Smooth muscle cell (in vitro differentiated cells): Measurements from ENCODE around the gene ZNF850. TPM values are rescaled to one million over a fixed set of nuclear protein-coding genes. Genes with fewer than 3 reads are reported as not detected.
"Not testable (repeated sequence)": the region's sequence is repeated elsewhere in the genome, so short reads cannot be mapped to it uniquely, and the experiment has no call there.

Experiments
- DNase-seq: peaks from one replicate; lab custom pipeline; 2025; ENCODE audit not compliant: unreplicated experiment; lab: John Stamatoyannopoulos, UW
- H2AFZ ChIP-seq: fragments of 200-600 bp; sonication (generic); 2 replicates; pipeline ENCODE4 v1.6.0; 2016; ENCODE audit warnings: antibody characterized with exemption, low read depth, mild to moderate bottlenecking
- H3F3A ChIP-seq: fragments of 200-600 bp; sonication (generic); 2 replicates; pipeline ENCODE4 v1.6.0; 2017; ENCODE audit warnings: antibody characterized with exemption, low read depth
- H3K27ac ChIP-seq: fragments of 200-600 bp; sonication (generic); 2 replicates; pipeline ENCODE4 v1.5.1; 2016; ENCODE audit warnings: low read depth, mild to moderate bottlenecking
- H3K27me3 ChIP-seq: fragments of 200-600 bp; sonication (generic); 2 replicates; pipeline ENCODE4 v1.6.1; 2016; ENCODE audit warnings: low read depth, mild to moderate bottlenecking
- H3K36me3 ChIP-seq: fragments of 200-600 bp; sonication (generic); 2 replicates; pipeline ENCODE4 v1.5.1; 2016; ENCODE audit warnings: low read depth
- H3K4me1 ChIP-seq: fragments of 200-600 bp; sonication (generic); 2 replicates; pipeline ENCODE4 v1.5.1; 2016; ENCODE audit warnings: low read depth
- H3K4me2 ChIP-seq: fragments of 200-600 bp; sonication (generic); 2 replicates; pipeline ENCODE4 v1.6.0; 2016; ENCODE audit warnings: mild to moderate bottlenecking
- H3K4me3 ChIP-seq: fragments of 200-600 bp; sonication (generic); 2 replicates; pipeline ENCODE4 v1.5.1; 2016; ENCODE audit warnings: mild to moderate bottlenecking
- H3K79me2 ChIP-seq: fragments of 200-600 bp; sonication (generic); 2 replicates; pipeline ENCODE4 v1.6.0; 2016; ENCODE audit warnings: low read depth, mild to moderate bottlenecking
- H3K9ac ChIP-seq: fragments of 200-600 bp; sonication (generic); 2 replicates; pipeline ENCODE4 v1.6.0; 2016; ENCODE audit warnings: low read depth
- H3K9me3 ChIP-seq: fragments of 200-600 bp; sonication (generic); replicated peaks from 2 replicates; pipeline ENCODE4 v1.5.1; 2016; ENCODE audit warnings: low read depth
- H4K20me1 ChIP-seq: fragments of 200-600 bp; sonication (generic); 2 replicates; pipeline ENCODE4 v1.6.0; 2016; ENCODE audit warnings: low read depth
- WGBS: methylation state at CpG from one replicate; pipeline ENCODE4 v1.1.7; 2016; ENCODE audit warnings: low lambda C conversion rate; 5-methylcytosine and 5-hydroxymethylcytosine counted together
- polyA plus RNA-seq: library from polyadenylated mRNA; unstranded; fragments of >200 nt; fragmentation: Nextera tagmentation; extraction: Ambion mirVana; gene quantifications from 2 replicates; pipeline ENCODE4 v1.2.1, GENCODE V29; 2016
- total RNA-seq: library from RNA; depleted of rRNA; stranded (reverse); fragments of >200 nt; gene quantifications from 2 replicates; pipeline ENCODE4 v1.2.3, GENCODE V29; 2014
- TF ChIP-seq, protein P1 (sequence below): fragments of 200-600 bp; sonication (generic); IDR thresholded peaks from 2 replicates; pipeline ENCODE4 v1.5.1; 2017; ENCODE audit warnings: borderline replicate concordance, mild to moderate bottlenecking, antibody characterized with exemption; ENCODE audit not compliant: insufficient read depth, poor library complexity, severe bottlenecking

Gene ZNF850
- total and polyA plus RNA-seq, 2 experiments from 2014 or later, result 0.78 to 2.8 TPM

DNA sequence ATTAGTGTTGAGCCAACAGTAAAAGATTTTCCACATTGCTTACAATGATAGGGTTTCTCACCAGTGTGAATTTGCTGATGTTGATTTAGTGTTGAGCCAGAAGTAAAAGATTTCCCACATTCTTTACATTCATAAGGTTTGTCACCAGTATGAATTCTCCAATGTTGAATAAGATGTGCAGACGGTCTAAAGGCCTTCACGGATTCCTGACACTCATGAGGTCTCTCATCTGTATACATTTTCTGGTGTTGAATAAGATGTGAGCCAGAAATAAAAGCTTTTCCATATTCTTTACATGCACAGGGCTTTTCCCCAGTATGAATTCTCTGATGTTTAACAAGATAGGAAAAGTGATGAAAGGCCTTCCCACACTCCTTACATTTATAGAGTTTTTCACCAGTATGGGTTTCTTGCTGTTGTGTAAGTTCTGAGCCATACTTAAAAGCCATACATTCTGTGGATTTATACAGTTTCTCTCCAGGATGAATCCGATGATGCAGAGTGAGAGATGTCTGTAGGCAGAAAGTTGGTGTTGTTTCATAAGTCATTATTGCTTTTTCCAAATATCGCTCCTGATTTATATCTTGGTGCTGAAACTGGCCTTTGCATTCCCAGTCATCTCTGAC is 22.4 kb downstream of the ZNF850 start:
- TF ChIP-seq, protein P1, sequence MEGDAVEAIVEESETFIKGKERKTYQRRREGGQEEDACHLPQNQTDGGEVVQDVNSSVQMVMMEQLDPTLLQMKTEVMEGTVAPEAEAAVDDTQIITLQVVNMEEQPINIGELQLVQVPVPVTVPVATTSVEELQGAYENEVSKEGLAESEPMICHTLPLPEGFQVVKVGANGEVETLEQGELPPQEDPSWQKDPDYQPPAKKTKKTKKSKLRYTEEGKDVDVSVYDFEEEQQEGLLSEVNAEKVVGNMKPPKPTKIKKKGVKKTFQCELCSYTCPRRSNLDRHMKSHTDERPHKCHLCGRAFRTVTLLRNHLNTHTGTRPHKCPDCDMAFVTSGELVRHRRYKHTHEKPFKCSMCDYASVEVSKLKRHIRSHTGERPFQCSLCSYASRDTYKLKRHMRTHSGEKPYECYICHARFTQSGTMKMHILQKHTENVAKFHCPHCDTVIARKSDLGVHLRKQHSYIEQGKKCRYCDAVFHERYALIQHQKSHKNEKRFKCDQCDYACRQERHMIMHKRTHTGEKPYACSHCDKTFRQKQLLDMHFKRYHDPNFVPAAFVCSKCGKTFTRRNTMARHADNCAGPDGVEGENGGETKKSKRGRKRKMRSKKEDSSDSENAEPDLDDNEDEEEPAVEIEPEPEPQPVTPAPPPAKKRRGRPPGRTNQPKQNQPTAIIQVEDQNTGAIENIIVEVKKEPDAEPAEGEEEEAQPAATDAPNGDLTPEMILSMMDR, result no peak
- no peak overlapping the region for H2AFZ ChIP-seq
- no peaks in the 10 kb centered on the region for H4K20me1 ChIP-seq
- H3K27me3 ChIP-seq, result no peaks in the 10 kb centered on the region
- H3K79me2 ChIP-seq, result no peaks in the 10 kb centered on the region
- H3K4me2 ChIP-seq, result no peak overlapping the region
- no peak overlapping the region for H3K27ac ChIP-seq
- H3K36me3 ChIP-seq, result peaks cover 96% of the 10 kb centered on the region
- H3K4me1 ChIP-seq, result no peaks in the 10 kb centered on the region
- H3K9me3 ChIP-seq, result peaks cover 92% of the 10 kb centered on the region
- no peak for DNase-seq
- peak overlapping the region; percentile 13 for H3K4me3 ChIP-seq
- H3K9ac ChIP-seq, result no peak overlapping the region
- no peaks in the 10 kb centered on the region for H3F3A ChIP-seq
- 99% methylated on average over 4 of the region's 4 CpGs for whole genome bisulfite sequencing

DNA sequence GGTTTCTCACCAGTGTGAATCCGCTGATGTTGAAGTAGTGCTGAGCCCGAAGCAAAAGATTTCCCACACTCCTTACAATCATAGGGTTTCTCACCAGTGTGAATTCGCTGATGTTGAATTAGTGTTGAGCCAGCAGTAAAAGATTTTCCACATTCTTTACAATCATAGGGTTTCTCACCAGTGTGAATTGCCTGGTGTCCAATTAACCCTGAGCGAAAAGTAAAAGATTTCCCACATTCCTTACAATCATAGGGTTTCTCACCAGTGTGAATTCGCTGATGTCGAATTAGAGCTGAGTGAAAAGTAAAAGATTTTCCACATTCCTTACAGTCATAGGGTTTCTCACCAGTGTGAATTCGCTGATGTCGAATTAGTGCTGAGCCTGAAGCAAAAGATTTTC is 23.0 kb downstream of the ZNF850 start:
- peaks cover 91% of the 10 kb centered on the region for H3K36me3 ChIP-seq
- H3K79me2 ChIP-seq, H2AFZ ChIP-seq, H3K4me2 ChIP-seq, H4K20me1 ChIP-seq, DNase-seq, H3K27me3 ChIP-seq, H3F3A ChIP-seq, H3K27ac ChIP-seq, H3K9ac ChIP-seq, H3K4me1 ChIP-seq: not testable (repeated sequence)
- peaks cover 87% of the 10 kb centered on the region for H3K9me3 ChIP-seq
- 97% methylated on average over 8 of the region's 8 CpGs for WGBS
- H3K4me3 ChIP-seq, result peak overlapping the region; percentile 13

DNA sequence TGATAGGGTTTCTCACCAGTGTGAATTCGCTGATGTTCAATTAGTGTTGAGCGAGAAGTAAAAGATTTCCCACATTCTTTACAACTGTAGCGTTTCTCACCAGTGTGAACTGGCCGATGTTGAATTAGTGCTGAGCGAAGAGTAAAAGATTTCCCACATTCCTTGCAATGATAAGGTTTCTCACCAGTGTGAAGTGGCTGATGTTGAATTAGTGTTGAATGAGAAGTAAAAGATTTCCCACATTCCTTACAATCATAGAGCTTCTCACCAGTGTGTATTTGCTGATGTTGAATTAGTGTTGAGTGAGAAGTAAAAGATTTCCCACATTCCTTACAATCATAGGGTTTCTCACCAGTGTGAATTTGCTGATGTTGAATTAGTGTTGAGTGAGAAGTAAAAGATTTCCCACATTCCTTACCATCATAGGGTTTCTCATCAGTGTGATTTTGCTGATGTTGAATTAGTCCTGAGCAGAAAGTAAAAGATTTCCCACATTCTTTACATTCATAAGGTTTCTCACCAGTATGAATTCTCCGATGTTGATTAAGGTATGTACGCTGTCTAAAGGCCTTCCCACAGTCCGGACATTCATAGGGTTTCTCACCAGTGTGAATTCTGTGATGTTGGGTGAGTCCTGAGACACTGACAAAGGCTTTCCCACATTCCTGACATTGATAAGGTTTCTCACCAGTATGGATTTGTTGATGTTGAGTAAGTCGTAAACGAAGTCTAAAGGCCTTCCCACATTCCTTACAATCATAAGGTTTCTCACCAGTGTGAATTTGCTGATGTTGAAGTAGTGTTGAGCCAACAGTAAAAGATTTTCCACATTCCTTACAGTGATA is 24.0 kb downstream of the ZNF850 start:
- Histone ChIP-seq H2AFZ (no peak overlapping the region), H3K4me1 (no peaks in the 10 kb centered on the region), H3K27ac (no peak overlapping the region), H3K9me3 (peaks cover 87% of the 10 kb centered on the region), H3K36me3 (peaks cover 84% of the 10 kb centered on the region), H4K20me1 (no peaks in the 10 kb centered on the region), H3F3A (no peaks in the 10 kb centered on the region), H3K4me2 (no peak overlapping the region), H3K4me3 (no peak overlapping the region), H3K27me3 (no peaks in the 10 kb centered on the region), H3K9ac (no peak overlapping the region), H3K79me2 (no peaks in the 10 kb centered on the region)
- no peak for DNase-seq
- TF ChIP-seq, protein P1, result no peak
- 96% methylated on average over 10 of the region's 10 CpGs for WGBS

DNA sequence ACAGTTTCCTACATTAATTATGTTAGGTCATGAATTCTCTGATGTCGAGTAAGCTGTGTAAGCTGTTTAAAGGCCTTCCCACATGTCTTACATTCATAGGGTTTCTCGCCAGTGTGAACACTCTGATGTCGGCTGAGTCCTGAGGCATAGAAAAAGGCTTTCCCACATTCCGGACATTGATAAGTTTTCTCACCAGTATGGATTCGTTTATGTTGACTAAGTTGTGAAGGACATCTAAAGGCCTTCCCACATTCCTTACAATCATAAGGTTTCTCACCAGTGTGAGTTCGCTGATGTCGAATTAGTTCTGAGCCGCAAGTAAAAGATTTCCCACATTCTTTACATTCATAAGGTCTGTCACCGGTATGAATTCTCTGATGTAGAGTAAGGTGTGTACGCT is 24.9 kb downstream of the ZNF850 start:
- WGBS, result 97% methylated on average over 10 of the region's 10 CpGs

More for the DNA sequence above, 24.9 kb downstream of the ZNF850 start:
- H3K4me1 ChIP-seq, result no peaks in the 10 kb centered on the region
- no peaks in the 10 kb centered on the region for H3F3A ChIP-seq
- DNase-seq, result no peak
- H2AFZ ChIP-seq, result no peak overlapping the region
- no peaks in the 10 kb centered on the region for H4K20me1 ChIP-seq
- peak overlapping the region; percentile 16 for H3K4me3 ChIP-seq
- TF ChIP-seq, protein P1, result no peak
- no peaks in the 10 kb centered on the region for H3K79me2 ChIP-seq
- no peak overlapping the region for H3K27ac ChIP-seq
- no peaks in the 10 kb centered on the region for H3K27me3 ChIP-seq
- peaks cover 81% of the 10 kb centered on the region for H3K36me3 ChIP-seq
- peaks cover 85% of the 10 kb centered on the region for H3K9me3 ChIP-seq
- H3K9ac ChIP-seq, result no peak overlapping the region
- H3K4me2 ChIP-seq, result no peak overlapping the region
